M059J (cell line): ENCODE measurements around the gene BACH1. TPM values are rescaled to one million over a fixed set of nuclear protein-coding genes. Genes with fewer than 3 reads are reported as not detected.
A peak's percentile ranks its signal among the peaks of the same experiment; 100 is the strongest.
"Not testable (repeated sequence)": the region's sequence is repeated elsewhere in the genome, so short reads cannot be mapped to it uniquely, and the experiment has no call there.

ENCODE experiments used
- DNase-seq: peaks from one replicate; pipeline ENCODE4 v3.0.0-alpha.2; 2012; ENCODE audit warnings: low read depth
- total RNA-seq: library from RNA; depleted of rRNA; stranded (reverse); fragments of >200 nt; shearing (Covaris generic); gene quantifications from 2 replicates; pipeline ENCODE4 v1.2.3, GENCODE V29; 2014; rRNA removed

Gene BACH1
- 25.5 and 38.3 TPM in 2 replicates for total RNA-seq

GRCh38 chr21:29298348-29299045, at the start of gene BACH1:
Gene BACH1, plus strand, starts transcription at chr21:29298922. Its CDS starts 22,359 bp downstream, at chr21:29321281.
- DNase-seq, result peak; percentile 92

- DNase-seq, result not testable (repeated sequence)
Measured at GRCh38 chr21:29249289-29249688, 49.4 kb upstream of the BACH1 start.

DNA sequence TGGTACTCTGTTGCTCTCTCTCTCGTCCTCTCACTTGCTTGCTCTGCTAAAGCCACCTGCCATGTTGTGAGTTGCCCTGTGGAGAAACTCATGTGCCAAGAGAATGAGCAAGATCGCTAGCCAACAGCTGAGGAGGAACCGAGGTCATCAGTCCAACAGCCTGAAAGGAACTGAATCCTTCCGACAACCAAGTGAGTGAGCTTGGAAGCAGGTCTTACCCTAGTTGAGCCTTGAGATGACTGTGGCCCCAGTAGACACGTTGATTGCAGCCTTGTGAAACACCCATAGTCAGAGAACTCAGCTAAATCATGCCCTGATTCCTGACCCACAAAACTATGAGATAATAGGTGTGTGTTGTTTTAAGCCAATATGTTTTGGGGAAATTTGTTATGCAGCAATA, 48.1 kb upstream of the BACH1 start:
- no peak for DNase-seq

DNA sequence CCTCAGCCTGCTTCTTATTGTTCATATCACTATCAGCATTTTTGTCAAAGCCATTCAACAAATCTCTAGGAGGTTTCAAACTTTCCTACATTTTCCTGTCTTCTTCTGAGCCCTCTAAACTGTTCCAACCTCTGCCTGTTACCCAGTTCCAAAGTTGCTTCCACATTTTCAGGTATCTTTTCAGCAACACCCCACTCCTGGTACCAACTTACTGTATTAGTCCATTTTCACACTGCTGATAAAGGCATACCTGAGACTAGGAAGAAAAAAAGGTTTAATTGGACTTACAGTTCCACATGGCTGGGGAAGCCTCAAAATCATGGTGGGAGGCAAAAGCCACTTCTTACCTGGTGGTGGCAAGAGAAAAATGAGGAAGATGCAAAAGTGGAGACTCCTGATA, 44.9 kb upstream of the BACH1 start:
- not testable (repeated sequence) for DNase-seq

DNA sequence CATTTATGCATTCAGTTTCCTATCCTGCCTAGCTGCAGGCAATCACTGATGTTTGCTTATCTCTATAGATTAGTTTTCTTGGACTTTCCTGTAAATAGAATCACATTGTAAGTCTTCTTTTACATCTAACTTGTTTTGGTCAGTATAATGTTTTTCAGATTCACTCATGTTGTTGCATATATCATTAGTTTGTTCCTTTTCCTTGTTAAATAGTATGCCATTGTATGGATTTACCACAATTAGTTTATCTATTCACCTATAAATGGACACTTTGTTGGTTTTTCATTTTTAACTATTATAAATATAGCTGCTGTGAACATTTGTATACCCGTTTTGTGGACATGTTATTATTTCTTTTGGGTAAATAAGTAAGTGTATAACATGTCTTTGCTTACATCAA, 44.2 kb upstream of the BACH1 start:
- no peak for DNase-seq

DNA sequence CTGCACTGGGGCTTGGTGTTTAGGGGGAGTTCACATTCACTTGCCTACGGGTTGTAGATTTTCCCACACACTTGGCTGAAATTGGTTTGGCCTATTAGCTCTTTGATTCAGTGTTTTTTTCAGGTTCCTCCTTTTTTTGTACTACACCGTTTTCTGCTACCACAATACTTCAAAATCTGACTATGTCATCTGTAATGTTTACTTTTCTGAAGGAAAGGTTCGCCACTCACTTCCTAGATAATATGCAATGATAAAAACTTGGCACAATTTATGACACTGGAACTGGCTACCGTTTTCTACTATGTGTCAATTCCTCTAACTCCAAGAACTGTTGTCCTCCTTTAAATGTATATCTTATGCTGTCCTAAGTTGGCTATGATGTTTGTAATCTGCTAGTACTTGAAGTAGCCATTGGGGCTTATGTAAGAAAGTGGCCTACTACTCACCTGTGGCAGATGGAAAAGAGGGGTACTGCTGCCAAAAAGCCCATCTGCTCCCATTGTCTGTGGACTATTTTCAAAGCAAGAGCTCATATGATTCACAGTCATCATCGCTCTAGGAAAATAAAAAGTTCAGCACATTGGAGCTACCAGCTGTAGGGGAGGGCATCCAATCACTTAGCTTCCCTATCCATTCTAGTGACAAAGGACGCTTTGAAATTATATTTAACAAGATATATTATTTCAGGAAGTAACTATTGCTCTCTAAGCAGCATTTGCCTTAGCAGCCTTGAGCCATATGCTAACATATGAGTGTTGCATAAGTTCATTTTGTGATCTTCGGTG, 42.4 kb upstream of the BACH1 start:
- peak; percentile 64 for DNase-seq

GRCh38 chr21:29257701-29258100, 41.0 kb upstream of the BACH1 start:
- no peak for DNase-seq

- DNase-seq, result peak; percentile 89
Measured at GRCh38 chr21:29258626-29259338, 39.9 kb upstream of the BACH1 start.

DNA sequence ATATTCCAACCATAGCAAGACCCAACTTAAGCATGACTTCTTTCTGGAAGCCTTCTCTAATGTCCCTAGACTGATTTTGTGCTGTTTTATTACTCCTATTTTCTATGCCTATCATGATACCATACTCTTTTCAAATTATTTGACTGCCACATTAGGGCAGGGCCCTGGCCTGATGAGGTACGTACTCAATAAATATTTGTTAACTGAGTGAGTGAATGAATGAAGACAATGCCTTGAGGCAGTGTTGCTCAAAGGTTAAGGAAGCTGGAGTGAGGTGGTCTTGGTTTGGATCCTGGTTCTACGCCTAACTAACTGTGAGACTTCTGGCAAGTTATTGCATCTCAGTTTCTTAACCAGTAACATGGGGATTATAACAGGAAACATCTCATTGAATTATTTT, 38.3 kb upstream of the BACH1 start:
- no peak for DNase-seq

DNA sequence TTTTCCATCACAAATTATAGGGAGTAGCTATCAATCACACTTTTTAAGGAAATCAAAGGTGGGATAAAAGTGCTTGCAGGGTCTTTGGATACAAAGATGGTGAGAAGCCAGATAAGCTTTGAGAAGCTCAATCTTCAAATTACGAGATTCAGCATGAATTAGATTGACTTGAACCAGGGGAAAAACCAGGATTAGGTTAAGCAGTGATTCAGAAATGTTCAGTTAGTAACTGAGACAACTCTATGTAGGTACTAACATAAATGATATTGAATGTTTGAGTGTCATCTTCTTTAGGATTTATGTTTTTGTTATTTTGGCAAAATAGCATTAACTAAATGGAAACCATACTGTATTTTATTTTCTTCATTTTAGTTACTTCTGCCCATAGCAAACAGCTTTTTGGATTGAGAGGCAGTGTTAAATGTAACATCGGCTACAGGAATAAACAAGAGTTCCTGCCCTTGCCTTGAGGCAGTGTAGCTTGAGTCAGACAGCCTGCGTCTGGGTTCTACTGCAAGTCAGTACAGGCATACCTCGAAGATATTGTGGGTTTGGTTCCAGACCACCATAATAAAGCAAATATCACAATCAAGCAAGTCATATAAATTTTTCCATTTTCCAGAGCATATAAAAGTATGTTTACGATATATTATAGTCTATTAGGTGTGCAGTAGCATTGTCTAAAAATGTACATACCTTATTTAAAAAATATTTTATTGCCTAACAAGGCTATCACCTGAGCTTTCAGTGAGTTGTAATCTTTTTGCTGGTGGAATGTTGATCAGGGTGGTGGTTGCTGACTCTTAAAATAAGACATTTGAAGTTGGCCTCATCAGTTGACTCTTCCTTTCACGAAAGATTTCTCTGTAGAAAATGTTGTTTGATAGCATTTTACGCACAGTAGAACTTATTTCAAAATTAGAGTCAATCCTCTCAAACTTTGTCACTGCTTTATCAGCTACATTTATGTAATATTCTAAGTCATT, 36.9 kb upstream of the BACH1 start:
- peak; percentile 72 for DNase-seq

DNA sequence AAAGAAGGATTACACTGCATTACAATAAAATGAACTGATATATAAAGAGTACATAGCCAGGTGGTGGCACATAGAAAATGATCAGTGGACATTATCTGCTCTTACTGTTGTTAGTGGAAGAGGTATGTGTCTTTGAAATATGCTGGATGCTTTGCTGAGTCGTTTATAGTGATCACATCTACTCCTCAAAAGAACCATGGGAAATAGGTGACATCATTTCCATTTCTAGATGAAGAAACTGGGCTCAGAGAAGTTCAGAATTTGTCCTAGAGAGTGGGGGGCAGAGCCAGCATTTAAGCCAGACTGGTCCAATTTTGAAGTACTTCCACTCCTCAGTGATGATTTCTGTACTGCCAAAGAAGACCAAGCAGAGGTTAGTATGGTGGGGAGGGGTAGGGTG, 34.0 kb upstream of the BACH1 start:
- peak; percentile 37 for DNase-seq

DNA sequence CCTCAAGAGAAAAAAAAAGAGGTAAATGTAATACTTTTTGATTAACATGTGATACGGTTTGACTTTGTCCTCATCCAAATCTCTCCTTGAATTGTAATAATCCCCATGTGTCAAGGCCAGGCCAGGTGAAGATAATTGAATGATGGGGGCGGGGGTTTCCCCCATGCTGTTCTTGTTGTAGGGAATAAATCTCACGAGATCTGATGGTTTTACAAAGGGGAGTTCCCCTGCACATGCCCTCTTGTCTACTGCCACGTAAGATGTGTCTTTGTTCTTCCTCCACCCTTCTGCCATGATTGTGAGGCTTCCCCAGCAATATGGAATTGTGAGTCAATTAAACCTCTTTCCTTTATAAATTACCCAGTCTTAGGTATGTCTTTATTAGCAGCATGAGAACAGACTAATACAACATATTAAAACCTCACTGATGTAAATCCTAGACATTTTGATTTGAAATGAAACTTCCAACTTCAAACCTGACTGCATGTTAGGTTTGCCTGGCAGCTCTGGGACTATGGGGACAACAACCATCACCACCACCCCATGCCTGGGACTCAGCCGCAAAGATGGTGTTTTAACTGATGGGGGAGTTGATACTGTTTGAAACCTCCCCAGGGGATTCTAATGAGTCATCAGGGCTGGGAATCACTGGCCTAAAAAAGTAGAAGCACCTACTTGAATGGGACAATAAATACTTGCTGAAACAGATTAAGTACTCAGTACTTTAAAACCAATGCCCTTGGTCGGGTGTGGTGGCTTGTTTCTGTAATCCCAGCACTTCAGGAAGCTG, 32.8 kb upstream of the BACH1 start:
- peak; percentile 78 for DNase-seq

- DNase-seq, result no peak
Measured at GRCh38 chr21:29267666-29268065, 31.1 kb upstream of the BACH1 start.

GRCh38 chr21:29271927-29272333, 26.8 kb upstream of the BACH1 start:
- no peak for DNase-seq

DNA sequence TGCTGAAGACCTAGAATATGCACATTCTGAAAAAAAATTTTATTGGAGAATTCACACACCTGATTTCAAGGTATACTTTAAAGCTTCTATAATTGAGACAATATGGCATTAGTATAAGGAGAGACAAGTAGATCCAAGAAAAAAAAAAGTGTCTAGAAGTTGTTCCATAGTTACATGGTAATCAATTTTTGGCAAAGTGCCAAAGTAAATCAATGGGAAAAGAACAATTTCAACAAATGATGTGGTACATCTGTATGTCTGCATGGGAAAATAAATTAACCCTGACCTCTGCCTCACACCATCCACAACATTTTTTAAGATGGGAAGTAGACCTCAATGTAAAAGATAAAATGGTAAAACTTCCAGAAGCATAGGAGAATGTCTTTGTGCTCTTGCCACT, 21.3 kb upstream of the BACH1 start:
- no peak for DNase-seq

- DNase-seq, result no peak
Measured at GRCh38 chr21:29279558-29279957, 19.2 kb upstream of the BACH1 start.

DNA sequence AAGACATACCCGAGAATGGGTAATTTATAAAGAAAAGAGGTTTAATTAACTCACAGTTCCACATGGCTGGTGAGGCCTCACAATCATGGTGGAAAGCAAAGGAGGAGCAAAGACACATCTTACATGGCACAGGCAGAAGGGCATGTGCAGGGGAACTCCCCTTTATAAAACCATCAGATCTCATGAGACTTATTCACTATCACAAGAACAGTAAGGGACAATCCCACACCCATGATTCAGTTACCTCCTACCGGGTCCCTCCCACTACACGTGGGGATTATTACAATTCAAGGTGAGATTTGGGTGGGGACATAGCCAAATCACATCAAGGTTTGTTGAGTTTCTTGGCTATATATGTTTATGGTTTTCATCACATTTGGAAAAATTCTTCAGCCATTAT, 16.9 kb upstream of the BACH1 start:
- not testable (repeated sequence) for DNase-seq

- no peak for DNase-seq
Measured at GRCh38 chr21:29287383-29287782, 11.3 kb upstream of the BACH1 start.

DNA sequence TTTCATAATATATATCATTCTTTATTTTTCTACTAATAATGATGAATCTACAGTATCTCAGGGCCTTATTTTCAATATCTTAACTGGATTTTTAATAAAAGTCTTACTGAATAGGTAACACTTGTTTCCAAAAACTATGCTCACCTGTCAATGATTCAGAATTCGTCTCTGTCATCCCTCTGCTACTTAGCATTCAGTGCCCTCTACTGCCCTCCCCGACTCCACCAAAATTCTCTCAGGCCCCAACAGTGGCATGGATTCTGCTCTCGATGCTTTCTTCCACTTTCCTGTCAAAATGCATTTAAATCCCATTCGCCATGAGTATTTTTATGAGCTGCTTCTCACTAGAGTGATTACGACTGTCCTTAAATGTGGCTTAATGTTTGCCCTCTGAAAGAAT, 10.5 kb upstream of the BACH1 start:
- no peak for DNase-seq

DNA sequence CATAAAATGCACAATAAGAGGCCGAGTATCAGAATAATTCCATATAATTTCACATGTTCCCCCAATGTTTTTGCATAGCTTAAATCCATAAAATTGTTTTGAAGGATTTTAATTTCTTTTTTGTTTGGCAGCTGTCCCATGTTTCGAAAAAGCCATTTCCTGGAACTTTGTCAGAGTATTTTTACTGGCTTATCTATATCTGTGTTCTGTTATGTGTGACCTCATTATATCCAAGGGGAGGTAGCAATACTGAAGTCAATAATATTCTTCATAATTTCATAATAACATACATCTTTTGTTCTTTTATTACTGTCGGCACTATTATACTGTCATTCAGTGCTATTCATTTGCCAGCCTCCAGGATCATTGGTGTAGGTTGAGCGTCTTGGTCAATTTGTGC, 9.4 kb upstream of the BACH1 start:
- DNase-seq, result no peak

DNA sequence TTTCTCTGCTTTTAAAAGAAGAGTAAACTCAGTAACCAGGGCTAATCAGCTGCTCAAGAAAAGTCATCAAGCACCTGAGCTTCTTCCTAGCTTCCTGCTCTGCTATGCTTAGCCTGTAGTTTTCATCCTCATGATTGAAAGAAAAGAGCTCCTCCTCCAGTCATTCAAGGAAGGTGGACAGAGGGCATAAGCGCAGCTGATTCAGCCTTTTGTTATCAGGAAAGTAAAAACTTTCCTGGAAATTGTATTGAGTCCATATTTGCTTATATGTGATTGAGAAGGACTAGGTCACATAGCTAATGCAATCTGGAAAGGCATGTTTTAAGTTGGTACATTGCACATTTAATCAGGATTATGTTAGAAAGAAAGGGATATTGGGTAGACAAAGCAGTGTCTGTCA, 8.5 kb upstream of the BACH1 start:
- no peak for DNase-seq
